Fibroblast of lung (primary cell): Measurements from ENCODE around the gene DNAH10.

Experiments
- EZH2 ChIP-seq: IDR thresholded peaks from 2 replicates; pipeline ENCODE4 v1.5.1; 2012; ENCODE audit warnings: low read length, control low read depth, mild to moderate bottlenecking; ENCODE audit errors: missing control alignments
- TF ChIP-seq, protein P1 (sequence below), 2 donors: IDR thresholded peaks in 1 of 2; conservative IDR thresholded peaks in 1 of 2; 1 replicate in 1 of 2; 2 replicates in 1 of 2; pipeline ENCODE4 v1.5.1; 2011 to 2012; ENCODE audit warnings: low read length in 2 of 2, control low read depth in 1 of 2, inconsistent platforms in 1 of 2, low read depth in 1 of 2, mild to moderate bottlenecking in 1 of 2

GRCh38 chr12:123942238-123942653, 180.1 kb downstream of the DNAH10 start:
- TF ChIP-seq, protein P1, sequence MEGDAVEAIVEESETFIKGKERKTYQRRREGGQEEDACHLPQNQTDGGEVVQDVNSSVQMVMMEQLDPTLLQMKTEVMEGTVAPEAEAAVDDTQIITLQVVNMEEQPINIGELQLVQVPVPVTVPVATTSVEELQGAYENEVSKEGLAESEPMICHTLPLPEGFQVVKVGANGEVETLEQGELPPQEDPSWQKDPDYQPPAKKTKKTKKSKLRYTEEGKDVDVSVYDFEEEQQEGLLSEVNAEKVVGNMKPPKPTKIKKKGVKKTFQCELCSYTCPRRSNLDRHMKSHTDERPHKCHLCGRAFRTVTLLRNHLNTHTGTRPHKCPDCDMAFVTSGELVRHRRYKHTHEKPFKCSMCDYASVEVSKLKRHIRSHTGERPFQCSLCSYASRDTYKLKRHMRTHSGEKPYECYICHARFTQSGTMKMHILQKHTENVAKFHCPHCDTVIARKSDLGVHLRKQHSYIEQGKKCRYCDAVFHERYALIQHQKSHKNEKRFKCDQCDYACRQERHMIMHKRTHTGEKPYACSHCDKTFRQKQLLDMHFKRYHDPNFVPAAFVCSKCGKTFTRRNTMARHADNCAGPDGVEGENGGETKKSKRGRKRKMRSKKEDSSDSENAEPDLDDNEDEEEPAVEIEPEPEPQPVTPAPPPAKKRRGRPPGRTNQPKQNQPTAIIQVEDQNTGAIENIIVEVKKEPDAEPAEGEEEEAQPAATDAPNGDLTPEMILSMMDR (conservative IDR thresholded peaks at IDR 0.05 in 1 of 2, IDR thresholded peaks at IDR 0.05 in 1 of 2; ENCODE audit: low read depth in 1 of 2, low read length in 2 of 2): no peak
- no peak for TF ChIP-seq EZH2
